Karpas-422 (cell line): ENCODE results near the gene BICDL1. TPM values are rescaled to one million over a fixed set of nuclear protein-coding genes. Genes with fewer than 3 reads are reported as not detected.

Experiments
- DNase-seq: peaks from one replicate; pipeline ENCODE4 v3.0.0-alpha.2; 2015
- H2AFZ ChIP-seq: fragments of 200-600 bp; sonication (generic); 2 replicates; pipeline ENCODE4 v1.6.1; 2014; ENCODE audit warnings: antibody characterized with exemption, low read length, mixed read lengths
- H3K27ac ChIP-seq: fragments of 200-600 bp; sonication (generic); 2 replicates; pipeline ENCODE4 v1.5.1; 2014; ENCODE audit warnings: mild to moderate bottlenecking, low read length, moderate library complexity
- H3K27me3 ChIP-seq: fragments of 200-600 bp; sonication (generic); 2 replicates; pipeline ENCODE4 v1.6.1; 2014; ENCODE audit warnings: low read length, mixed read lengths
- H3K36me3 ChIP-seq: fragments of 200-600 bp; sonication (generic); 2 replicates; pipeline ENCODE4 v1.6.1; 2014; ENCODE audit warnings: low read length, mixed read lengths; ENCODE audit not compliant: insufficient read depth
- H3K4me1 ChIP-seq: fragments of 200-600 bp; sonication (generic); 2 replicates; pipeline ENCODE4 v1.6.1; 2014; ENCODE audit warnings: mild to moderate bottlenecking, low read length, mixed read lengths
- H3K4me2 ChIP-seq: fragments of 200-600 bp; sonication (generic); 2 replicates; pipeline ENCODE4 v1.6.1; 2014; ENCODE audit warnings: low read length, low read depth, mild to moderate bottlenecking; ENCODE audit not compliant: poor library complexity, severe bottlenecking
- H3K4me3 ChIP-seq: fragments of 200-600 bp; sonication (generic); 2 replicates; pipeline ENCODE4 v1.5.1; 2014; ENCODE audit warnings: mild to moderate bottlenecking, antibody characterized with exemption, low read length, mixed read lengths
- H3K79me2 ChIP-seq: fragments of 200-600 bp; sonication (generic); 2 replicates; pipeline ENCODE4 v1.6.1; 2014; ENCODE audit warnings: mild to moderate bottlenecking, low read length, mixed read lengths
- H3K9ac ChIP-seq: fragments of 200-600 bp; sonication (generic); 2 replicates; pipeline ENCODE4 v1.6.0; 2014; ENCODE audit warnings: low read length
- H3K9me2 ChIP-seq: fragments of 200-600 bp; sonication (generic), shearing (Covaris generic); replicated peaks from 2 replicates; pipeline ENCODE4 v1.6.0; 2014; ENCODE audit warnings: mild to moderate bottlenecking, low read length, moderate library complexity; ENCODE audit not compliant: insufficient read depth
- H3K9me3 ChIP-seq: fragments of 300-700, 200-600 bp; sonication (generic); 2 replicates; pipeline ENCODE4 v1.6.1; 2014; ENCODE audit warnings: low read length, mixed read lengths
- H4K20me1 ChIP-seq: fragments of 200-600 bp; sonication (generic); 2 replicates; pipeline ENCODE4 v1.6.1; 2014; ENCODE audit warnings: mild to moderate bottlenecking, antibody characterized with exemption, low read length, low read depth; ENCODE audit not compliant: insufficient read depth
- total RNA-seq: library from RNA; depleted of rRNA; stranded (reverse); fragments of >200 nt; shearing (Covaris generic); gene quantifications from 2 replicates; pipeline ENCODE4 v1.2.3, GENCODE V29; 2014; ENCODE audit warnings: low replicate concordance

Gene BICDL1
- total RNA-seq, 1 experiment from 2014 or later: 28.5 TPM

DNA sequence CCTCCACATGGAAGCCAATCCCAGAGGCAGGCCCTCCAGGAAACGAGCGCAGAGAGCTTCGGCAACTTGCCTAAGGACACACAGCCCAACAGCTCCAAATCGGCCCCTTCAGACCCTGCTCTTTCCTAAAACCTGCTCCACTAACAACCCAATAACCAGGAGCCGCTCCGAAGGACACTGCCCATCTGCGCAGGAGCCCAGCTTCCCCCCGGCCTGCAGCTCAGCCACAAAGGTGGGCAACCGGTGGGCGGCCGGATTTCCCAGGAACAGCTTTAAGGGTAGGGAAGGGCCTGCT is 114.0 kb downstream of the BICDL1 start:
- no peaks in the 10 kb centered on the region for H3K27me3 ChIP-seq
- no peak overlapping the region for H2AFZ ChIP-seq
- no peak overlapping the region for H3K4me2 ChIP-seq
- H3K4me1 ChIP-seq: no peaks in the 10 kb centered on the region
- H3K4me3 ChIP-seq: no peak overlapping the region
- no peak overlapping the region for H3K27ac ChIP-seq
- peaks cover 39% of the 10 kb centered on the region; the same call in 1 of the 2 replicates for H4K20me1 ChIP-seq
- H3K9ac ChIP-seq: no peak overlapping the region
- H3K79me2 ChIP-seq: peaks cover 74% of the 10 kb centered on the region
- H3K9me3 ChIP-seq: no peaks in the 10 kb centered on the region
- no peak for DNase-seq
- no peaks in the 10 kb centered on the region for H3K9me2 ChIP-seq
- H3K36me3 ChIP-seq: peaks cover 10% of the 10 kb centered on the region

DNA sequence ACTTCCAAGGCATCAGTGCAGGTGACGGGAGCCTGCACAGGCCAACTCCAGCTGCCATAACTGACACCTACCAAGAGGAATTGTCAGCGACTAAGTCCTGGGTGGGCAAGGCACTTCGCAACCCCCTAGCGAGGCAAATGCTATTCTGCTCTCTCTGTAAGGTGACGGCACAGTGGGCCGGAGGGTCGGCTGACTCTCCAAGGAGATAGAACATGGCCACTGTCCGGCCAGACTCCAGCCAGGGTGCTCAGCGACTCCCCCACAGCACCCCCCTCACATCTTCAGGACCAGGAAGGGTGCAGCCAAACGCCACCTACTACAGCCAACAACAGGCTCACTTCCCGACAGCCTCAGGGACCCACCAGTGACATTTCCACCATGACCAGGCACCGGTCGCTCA is 114.3 kb downstream of the BICDL1 start:
- Histone ChIP-seq H3K36me3 (peaks cover 14% of the 10 kb centered on the region), H3K4me2 (no peak overlapping the region), H3K9me2 (no peaks in the 10 kb centered on the region), H3K4me3 (no peak overlapping the region), H3K27me3 (no peaks in the 10 kb centered on the region), H3K9me3 (no peaks in the 10 kb centered on the region), H2AFZ (no peak overlapping the region), H4K20me1 (peaks cover 43% of the 10 kb centered on the region; the same call in 1 of the 2 replicates), H3K27ac (no peak overlapping the region), H3K4me1 (no peaks in the 10 kb centered on the region), H3K79me2 (peaks cover 78% of the 10 kb centered on the region), H3K9ac (no peak overlapping the region)
- no peak for DNase-seq

DNA sequence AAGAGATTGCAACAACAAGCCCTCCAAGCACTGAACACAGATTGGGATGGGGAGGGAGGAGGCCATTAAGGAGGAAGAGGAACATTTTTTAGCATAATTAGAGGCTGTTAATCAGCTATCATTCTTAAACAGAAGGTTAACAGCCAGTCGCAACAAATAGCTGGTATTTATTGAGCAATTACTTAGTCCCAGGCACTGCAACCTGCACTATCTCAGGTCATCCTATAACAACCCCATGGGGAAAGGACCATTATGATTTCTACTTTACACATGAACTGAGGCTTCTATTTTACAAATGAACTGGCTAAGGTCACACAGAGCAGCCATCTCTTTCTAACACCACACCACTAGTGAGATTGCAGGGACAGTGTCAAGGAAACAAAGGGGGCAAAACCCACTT is 117.1 kb downstream of the BICDL1 start:
- no peak overlapping the region for H3K27ac ChIP-seq
- peaks cover 15% of the 10 kb centered on the region for H3K36me3 ChIP-seq
- no peak overlapping the region for H2AFZ ChIP-seq
- H3K79me2 ChIP-seq: peaks cover 95% of the 10 kb centered on the region
- H3K9ac ChIP-seq: no peak overlapping the region
- DNase-seq: no peak
- H3K4me3 ChIP-seq: no peak overlapping the region
- H3K27me3 ChIP-seq: no peaks in the 10 kb centered on the region
- H3K4me1 ChIP-seq: peaks cover 16% of the 10 kb centered on the region
- H3K9me3 ChIP-seq: no peaks in the 10 kb centered on the region
- H3K4me2 ChIP-seq: no peak overlapping the region
- no peaks in the 10 kb centered on the region for H3K9me2 ChIP-seq
- peaks cover 42% of the 10 kb centered on the region; the same call in 1 of the 2 replicates for H4K20me1 ChIP-seq

DNA sequence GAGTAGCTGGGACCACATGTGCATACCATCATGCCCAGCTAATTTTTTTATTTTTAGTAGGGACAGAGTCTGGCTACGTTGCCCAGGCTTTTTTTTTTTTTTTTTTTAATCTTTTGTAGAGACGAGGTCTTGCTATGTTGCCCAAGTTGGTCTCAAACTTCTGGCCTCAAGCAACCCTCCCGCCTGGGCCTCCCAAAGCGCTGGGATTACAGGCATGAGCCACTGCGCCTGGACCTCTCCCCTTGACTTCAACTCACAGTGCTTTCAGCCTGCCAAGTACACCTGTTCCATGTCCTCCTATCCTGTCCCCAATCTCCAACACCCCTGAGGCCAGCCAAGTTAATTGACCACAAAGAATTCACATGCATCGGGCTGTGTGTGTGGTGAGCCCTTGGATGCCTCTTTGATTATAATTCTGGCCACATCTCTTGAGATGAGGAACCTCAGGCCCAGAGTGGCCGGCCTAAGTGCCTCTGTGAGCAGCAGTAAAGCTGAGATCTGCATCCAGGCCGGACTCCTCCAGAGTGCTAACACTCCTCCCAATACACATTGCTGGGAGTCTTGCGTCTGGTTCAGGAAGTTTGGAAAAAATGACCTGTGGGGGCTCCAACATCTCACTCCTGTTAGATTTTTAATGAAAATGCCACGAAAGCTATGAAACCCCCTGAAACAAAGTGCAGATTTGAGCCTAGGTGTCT is 120.7 kb downstream of the BICDL1 start:
- peak overlapping the region; percentile 78 for H3K9ac ChIP-seq
- H3K27me3 ChIP-seq: no peaks in the 10 kb centered on the region
- peaks cover 31% of the 10 kb centered on the region for H3K4me1 ChIP-seq
- H3K4me3 ChIP-seq: no peak overlapping the region
- no peak overlapping the region for H2AFZ ChIP-seq
- peaks cover 29% of the 10 kb centered on the region; the same call in 1 of the 2 replicates for H4K20me1 ChIP-seq
- no peaks in the 10 kb centered on the region for H3K9me2 ChIP-seq
- peak overlapping the region; percentile 91 for H3K27ac ChIP-seq
- no peak for DNase-seq
- peaks cover 95% of the 10 kb centered on the region for H3K79me2 ChIP-seq
- no peaks in the 10 kb centered on the region for H3K9me3 ChIP-seq
- H3K4me2 ChIP-seq: peak overlapping the region; percentile 75
- peaks cover 25% of the 10 kb centered on the region; the same call in 1 of the 2 replicates for H3K36me3 ChIP-seq

DNA sequence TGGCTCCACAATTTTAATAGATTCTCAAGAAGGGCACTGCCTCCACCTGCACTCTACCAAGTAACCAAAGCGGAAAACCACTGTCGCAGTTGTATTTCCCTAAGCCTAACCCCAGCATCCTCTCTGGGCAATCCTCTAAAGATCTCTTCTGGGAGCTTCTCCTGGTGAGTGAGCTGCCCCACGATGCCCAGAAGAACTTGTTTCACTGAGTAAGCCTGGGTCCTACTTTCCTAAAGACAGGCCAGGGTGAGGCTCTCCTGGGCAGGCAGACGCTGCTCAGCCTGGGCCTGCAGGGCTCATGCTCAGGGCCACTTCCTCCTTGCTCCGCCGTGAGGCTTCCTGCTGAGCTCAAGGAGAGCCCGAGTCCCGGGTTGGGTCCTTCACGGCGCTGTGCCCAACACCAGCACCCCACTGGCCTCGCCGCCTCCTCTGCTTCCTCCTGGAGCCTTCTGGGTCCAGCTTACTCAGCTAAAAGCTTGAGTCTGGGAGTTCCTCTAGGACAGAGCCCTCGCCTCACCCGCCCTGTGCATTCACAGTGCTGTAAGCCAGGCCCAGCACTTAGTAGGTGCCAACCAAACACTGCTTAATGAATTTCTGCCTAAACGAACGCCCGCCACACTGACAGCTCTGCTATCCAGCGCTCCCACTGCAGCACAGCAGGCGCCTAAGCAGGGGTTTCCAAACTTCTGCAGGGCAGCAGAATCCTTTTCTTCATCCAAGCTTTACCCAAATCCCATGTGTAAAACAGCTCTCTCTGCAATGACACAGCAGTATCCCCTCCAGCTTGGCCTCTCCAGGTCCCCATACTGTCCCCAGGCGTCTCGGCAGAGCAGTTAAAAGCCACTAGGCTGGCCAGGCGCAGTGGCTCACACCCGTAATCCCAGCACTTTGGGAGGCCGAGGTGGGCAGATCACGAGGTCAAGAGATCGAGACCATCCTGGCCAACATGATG is 121.8 kb downstream of the BICDL1 start:
- H3K4me1 ChIP-seq: peaks cover 42% of the 10 kb centered on the region
- no peaks in the 10 kb centered on the region for H3K27me3 ChIP-seq
- no peaks in the 10 kb centered on the region for H3K9me2 ChIP-seq
- no peaks in the 10 kb centered on the region for H3K9me3 ChIP-seq
- H3K79me2 ChIP-seq: peaks cover 97% of the 10 kb centered on the region
- H4K20me1 ChIP-seq: peaks cover 34% of the 10 kb centered on the region; the same call in 1 of the 2 replicates
- peak; percentile 88 for DNase-seq
- H2AFZ ChIP-seq: no peak overlapping the region
- H3K27ac ChIP-seq: peak overlapping the region; percentile 91
- H3K9ac ChIP-seq: peak overlapping the region; percentile 78
- peak overlapping the region; percentile 75 for H3K4me2 ChIP-seq
- H3K36me3 ChIP-seq: peaks cover 30% of the 10 kb centered on the region; the same call in 1 of the 2 replicates
- H3K4me3 ChIP-seq: peak overlapping the region; percentile 58; the same call in 1 of the 2 replicates

DNA sequence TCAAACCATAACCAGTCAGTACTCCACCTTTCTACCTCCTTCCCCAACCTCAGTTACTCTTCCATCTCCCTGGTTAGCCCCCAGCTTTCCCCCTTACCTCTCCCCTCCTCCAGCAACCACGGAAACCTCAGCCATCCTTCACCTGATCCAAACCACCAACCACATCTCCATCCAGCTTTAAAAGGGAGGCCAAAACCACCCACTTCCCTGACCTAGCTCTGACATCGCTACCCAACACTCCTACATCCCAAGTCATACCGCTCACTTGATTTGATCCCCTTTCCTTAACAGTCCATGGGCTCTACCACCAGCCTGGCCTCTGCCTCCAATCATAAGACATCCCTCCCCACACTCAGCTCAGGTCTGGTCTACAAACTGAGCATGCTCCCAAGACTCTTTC is 126.0 kb downstream of the BICDL1 start:
- Histone ChIP-seq H2AFZ (no peak overlapping the region), H3K4me3 (peak overlapping the region; percentile 90), H3K27ac (peak overlapping the region; percentile 22; the same call in 1 of the 2 replicates), H4K20me1 (peaks cover 19% of the 10 kb centered on the region; the same call in 1 of the 2 replicates), H3K79me2 (peaks cover 80% of the 10 kb centered on the region), H3K4me2 (peak overlapping the region; percentile 94), H3K27me3 (no peaks in the 10 kb centered on the region), H3K9me3 (no peaks in the 10 kb centered on the region), H3K9ac (peak overlapping the region; percentile 92), H3K4me1 (peaks cover 62% of the 10 kb centered on the region), H3K9me2 (no peaks in the 10 kb centered on the region), H3K36me3 (peaks cover 14% of the 10 kb centered on the region; the same call in 1 of the 2 replicates)
- DNase-seq: no peak

DNA sequence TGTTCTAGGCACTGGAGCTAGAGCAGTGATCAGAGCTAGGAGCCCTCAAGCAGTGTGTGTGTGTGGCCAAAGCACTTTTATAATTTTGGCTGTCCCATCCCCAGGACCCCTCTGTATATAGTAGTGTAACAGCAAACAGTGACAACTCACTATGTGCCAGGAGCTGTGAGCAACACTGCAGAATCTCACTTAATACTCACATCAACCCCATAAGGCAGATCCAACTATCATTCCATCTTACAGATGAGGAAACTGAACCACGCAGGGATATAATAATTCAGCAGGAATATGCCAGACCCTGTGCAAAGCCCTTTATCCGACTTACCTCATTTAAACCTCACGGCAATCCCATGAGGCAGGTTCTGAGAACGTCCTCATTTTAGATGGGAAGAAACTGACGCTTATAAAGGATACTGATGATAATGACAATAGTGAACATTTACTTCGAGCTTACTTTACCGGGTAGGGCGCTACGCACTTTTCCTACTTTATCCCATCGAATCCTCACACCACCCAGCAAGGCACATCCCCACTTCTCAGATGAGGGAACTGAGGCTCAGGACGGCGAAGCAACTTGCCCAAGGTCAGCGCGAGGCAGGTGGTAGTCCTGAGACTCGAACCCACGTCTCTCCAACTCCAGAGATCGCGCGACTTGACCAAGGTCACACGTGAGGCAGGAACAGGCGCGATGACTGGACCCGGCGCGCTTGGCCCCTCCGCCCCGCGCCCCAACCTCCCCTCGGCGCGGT is 126.8 kb downstream of the BICDL1 start:
- Histone ChIP-seq H3K4me3 (peak overlapping the region; percentile 90), H3K79me2 (peaks cover 72% of the 10 kb centered on the region), H3K27ac (peak overlapping the region; percentile 22), H3K36me3 (peaks cover 14% of the 10 kb centered on the region; the same call in 1 of the 2 replicates), H3K27me3 (no peaks in the 10 kb centered on the region), H3K9me2 (no peaks in the 10 kb centered on the region), H3K4me2 (peak overlapping the region; percentile 94), H4K20me1 (peaks cover 19% of the 10 kb centered on the region; the same call in 1 of the 2 replicates), H2AFZ (no peak overlapping the region), H3K9ac (peak overlapping the region; percentile 92), H3K9me3 (no peaks in the 10 kb centered on the region), H3K4me1 (peaks cover 60% of the 10 kb centered on the region)
- DNase-seq: peak; percentile 86
